MM.1S (cell line): ENCODE results near the gene MLPH.

Experiments
- DNase-seq: peaks from one replicate; pipeline ENCODE4 v3.0.0-alpha.2; 2015
- H2AFZ ChIP-seq: fragments of 300-600 bp; sonication (generic); 2 replicates; pipeline ENCODE4 v1.6.0; 2016; ENCODE audit warnings: antibody characterized with exemption, low read length
- H3F3A ChIP-seq: fragments of 300-600 bp; sonication (generic); 2 replicates; pipeline ENCODE4 v1.6.1; 2016; ENCODE audit warnings: mild to moderate bottlenecking, antibody characterized with exemption, low read length, moderate library complexity, mixed read lengths; ENCODE audit not compliant: insufficient read depth
- H3K27ac ChIP-seq: fragments of 300-600 bp; sonication (generic); 2 replicates; pipeline ENCODE4 v1.5.1; 2016; ENCODE audit warnings: mild to moderate bottlenecking, low read length
- H3K27me3 ChIP-seq: fragments of 300-600 bp; sonication (generic); replicated peaks from 2 replicates; pipeline ENCODE4 v1.6.0; 2016; ENCODE audit warnings: low read length; ENCODE audit not compliant: insufficient read depth
- H3K36me3 ChIP-seq: fragments of 300-600 bp; sonication (generic); replicated peaks from 2 replicates; pipeline ENCODE4 v1.6.1; 2016; ENCODE audit warnings: mild to moderate bottlenecking, low read length, mixed read lengths; ENCODE audit not compliant: insufficient read depth
- H3K4me1 ChIP-seq: fragments of 300-600 bp; sonication (generic); 2 replicates; pipeline ENCODE4 v1.6.1; 2016; ENCODE audit warnings: low read length, mixed read lengths
- H3K4me2 ChIP-seq: fragments of 300-600 bp; sonication (generic); 2 replicates; pipeline ENCODE4 v1.6.0; 2016; ENCODE audit warnings: low read depth, low read length
- H3K4me3 ChIP-seq: fragments of 300-600 bp; sonication (generic); 2 replicates; pipeline ENCODE4 v1.5.1; 2016; ENCODE audit warnings: low read length, mixed read lengths
- H3K79me2 ChIP-seq: fragments of 300-600 bp; sonication (generic); 2 replicates; pipeline ENCODE4 v1.6.1; 2016; ENCODE audit warnings: mixed run types, low read length, mixed read lengths
- H3K9ac ChIP-seq: fragments of 300-600 bp; sonication (generic); 2 replicates; pipeline ENCODE4 v1.6.1; 2016; ENCODE audit warnings: low read length, mixed read lengths
- H3K9me2 ChIP-seq: fragments of 300-600 bp; sonication (generic); replicated peaks from 2 replicates; pipeline ENCODE4 v1.6.1; 2016; ENCODE audit warnings: mild to moderate bottlenecking, low read length, mixed read lengths; ENCODE audit not compliant: insufficient read depth
- H3K9me3 ChIP-seq: fragments of 300-600 bp; sonication (generic); replicated peaks from 2 replicates; pipeline ENCODE4 v1.6.1; 2016; ENCODE audit warnings: mild to moderate bottlenecking, low read length, mixed read lengths; ENCODE audit not compliant: insufficient read depth
- H4K20me1 ChIP-seq: fragments of 300-600 bp; sonication (generic); 2 replicates; pipeline ENCODE4 v1.6.1; 2016; ENCODE audit warnings: mild to moderate bottlenecking, low read length, moderate library complexity, mixed read lengths; ENCODE audit not compliant: insufficient read depth
- CTCF ChIP-seq: fragments of 300-600 bp; sonication (generic); IDR thresholded peaks from 2 replicates; pipeline ENCODE4 v1.5.1; 2016; ENCODE audit warnings: antibody characterized with exemption, low read length, mixed read lengths
- EZH2 ChIP-seq: fragments of 300-600 bp; sonication (generic); optimal IDR thresholded peaks from 2 replicates; pipeline ENCODE3; 2017; ENCODE audit warnings: low read depth, mild to moderate bottlenecking, antibody characterized with exemption, low read length, mixed read lengths
- EZH2phosphoT487 ChIP-seq: fragments of 300-600 bp; sonication (generic); IDR thresholded peaks from 2 replicates; pipeline ENCODE4 v1.6.1; 2018; ENCODE audit warnings: antibody characterized with exemption, low read length

The MLPH gene

GRCh38 chr2:237486819-237487448 is at the start of gene MLPH:
Gene MLPH (plus strand): TSS chr2:237487251. CDS start chr2:237493427, 6,176 bp downstream.
- no peak within 1 kb of the TSS for H3K9ac ChIP-seq
- DNase-seq: no peak

GRCh38 chr2:237437566-237437965 is 49.5 kb upstream of the MLPH start:
- no peaks in the 10 kb centered on the region for H3K9me2 ChIP-seq
- H3K27ac ChIP-seq: no peak overlapping the region
- no peak for TF ChIP-seq CTCF
- no peak for TF ChIP-seq EZH2
- TF ChIP-seq EZH2phosphoT487: no peak
- no peaks in the 10 kb centered on the region for H4K20me1 ChIP-seq
- no peak overlapping the region for H3K4me2 ChIP-seq
- no peaks in the 10 kb centered on the region for H3K36me3 ChIP-seq
- no peaks in the 10 kb centered on the region for H3F3A ChIP-seq
- peaks cover 15% of the 10 kb centered on the region for H3K4me1 ChIP-seq
- H3K27me3 ChIP-seq: peaks cover 33% of the 10 kb centered on the region
- no peaks in the 10 kb centered on the region for H3K79me2 ChIP-seq
- no peak overlapping the region for H2AFZ ChIP-seq
- no peak overlapping the region for H3K4me3 ChIP-seq
- H3K9ac ChIP-seq: no peak overlapping the region
- H3K9me3 ChIP-seq: no peaks in the 10 kb centered on the region
- no peak for DNase-seq

More at GRCh38 chr2:237486819-237487448, at the start of gene MLPH:
- Histone ChIP-seq H3K27me3 (peaks cover 33% of the 10 kb centered on the region), H2AFZ (no peak within 1 kb of the TSS), H3K36me3 (no peaks in the 10 kb centered on the region), H3K4me3 (no peak within 1 kb of the TSS), H3K9me3 (no peaks in the 10 kb centered on the region), H3K79me2 (no peaks in the 10 kb centered on the region), H3K4me2 (no peak within 1 kb of the TSS), H3F3A (no peaks in the 10 kb centered on the region), H3K27ac (no peak within 1 kb of the TSS), H3K4me1 (no peaks in the 10 kb centered on the region), H4K20me1 (no peaks in the 10 kb centered on the region), H3K9me2 (no peaks in the 10 kb centered on the region)
- TF ChIP-seq CTCF (no peak), EZH2phosphoT487 (no peak), EZH2 (no peak)

GRCh38 chr2:237438080-237438940 is 48.7 kb upstream of the MLPH start:
- H4K20me1 ChIP-seq: no peaks in the 10 kb centered on the region
- no peaks in the 10 kb centered on the region for H3K9me2 ChIP-seq
- no peaks in the 10 kb centered on the region for H3F3A ChIP-seq
- no peak overlapping the region for H3K4me3 ChIP-seq
- H3K9me3 ChIP-seq: no peaks in the 10 kb centered on the region
- no peak for TF ChIP-seq CTCF
- no peak for TF ChIP-seq EZH2phosphoT487
- no peak for TF ChIP-seq EZH2
- H3K79me2 ChIP-seq: no peaks in the 10 kb centered on the region
- no peak overlapping the region for H3K4me2 ChIP-seq
- no peaks in the 10 kb centered on the region for H3K36me3 ChIP-seq
- peaks cover 25% of the 10 kb centered on the region for H3K27me3 ChIP-seq
- no peak for DNase-seq
- H3K27ac ChIP-seq: no peak overlapping the region
- no peak overlapping the region for H2AFZ ChIP-seq
- H3K4me1 ChIP-seq: peaks cover 15% of the 10 kb centered on the region
- no peak overlapping the region for H3K9ac ChIP-seq
